ENCODE measurements around the gene CDC42BPA.

The CDC42BPA gene

DNA sequence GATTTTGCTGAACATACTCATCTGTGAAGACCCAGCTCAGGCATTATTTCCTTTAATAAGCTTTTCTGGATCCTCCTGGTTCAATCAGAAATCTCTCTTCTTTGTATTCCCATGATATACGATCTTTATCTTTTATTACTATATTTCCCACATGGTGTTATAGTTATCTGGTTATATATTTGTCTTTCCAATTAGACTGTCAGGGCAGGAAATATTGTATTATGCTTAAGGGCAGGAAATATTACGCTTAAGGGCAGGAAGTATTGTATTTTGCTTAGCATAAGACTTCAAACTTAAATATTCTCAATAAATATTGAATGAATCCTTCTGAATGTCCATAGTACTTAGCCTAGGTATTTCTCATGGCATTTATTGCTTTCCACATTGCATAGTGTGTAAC is 256.0 kb downstream of the CDC42BPA start:
- no peak for TF ChIP-seq ZFP3 (CRISPR knock-in tag; IDR thresholded peaks at IDR 0.05)
- TF ChIP-seq ESRRG (CRISPR knock-in tag; IDR thresholded peaks at IDR 0.05): no peak
- TF ChIP-seq OSR1 (CRISPR knock-in tag; IDR thresholded peaks at IDR 0.05): no peak
- TF ChIP-seq TOX (CRISPR knock-in tag; IDR thresholded peaks at IDR 0.05; ENCODE audit: borderline replicate concordance): no peak
- TF ChIP-seq CREB5 (CRISPR knock-in tag; IDR thresholded peaks at IDR 0.05; ENCODE audit: low read depth): no peak
- TF ChIP-seq SNAI2 (CRISPR knock-in tag; IDR thresholded peaks at IDR 0.05): no peak
- no peak for ATAC-seq

DNA sequence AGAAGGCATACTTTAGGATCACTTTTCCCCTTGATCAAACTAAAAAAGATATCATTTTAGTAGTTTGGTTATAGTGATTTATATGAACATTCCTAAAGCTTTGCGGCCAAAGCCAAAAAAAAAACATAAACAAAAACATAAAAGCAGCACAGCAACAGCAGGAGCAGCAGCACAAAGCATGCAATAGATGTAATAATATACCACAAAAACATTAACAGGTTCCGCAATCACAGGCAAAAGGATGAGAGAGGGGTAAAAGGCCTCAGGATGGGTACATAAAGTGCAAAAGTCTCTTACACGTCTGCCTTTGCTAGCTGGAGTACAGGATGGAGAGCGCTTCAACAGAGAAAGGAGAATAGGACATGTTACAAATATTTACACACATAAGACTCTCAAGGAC is 259.2 kb downstream of the CDC42BPA start:
- no peak; the same call in 2 of the 3 replicates for ATAC-seq
- TF ChIP-seq ARNTL (CRISPR knock-in tag; IDR thresholded peaks at IDR 0.05; ENCODE audit: borderline replicate concordance, low read depth) (no peak), BACH2 (CRISPR knock-in tag; IDR thresholded peaks at IDR 0.05; ENCODE audit: borderline replicate concordance) (no peak)
- TF ChIP-seq, protein P1, sequence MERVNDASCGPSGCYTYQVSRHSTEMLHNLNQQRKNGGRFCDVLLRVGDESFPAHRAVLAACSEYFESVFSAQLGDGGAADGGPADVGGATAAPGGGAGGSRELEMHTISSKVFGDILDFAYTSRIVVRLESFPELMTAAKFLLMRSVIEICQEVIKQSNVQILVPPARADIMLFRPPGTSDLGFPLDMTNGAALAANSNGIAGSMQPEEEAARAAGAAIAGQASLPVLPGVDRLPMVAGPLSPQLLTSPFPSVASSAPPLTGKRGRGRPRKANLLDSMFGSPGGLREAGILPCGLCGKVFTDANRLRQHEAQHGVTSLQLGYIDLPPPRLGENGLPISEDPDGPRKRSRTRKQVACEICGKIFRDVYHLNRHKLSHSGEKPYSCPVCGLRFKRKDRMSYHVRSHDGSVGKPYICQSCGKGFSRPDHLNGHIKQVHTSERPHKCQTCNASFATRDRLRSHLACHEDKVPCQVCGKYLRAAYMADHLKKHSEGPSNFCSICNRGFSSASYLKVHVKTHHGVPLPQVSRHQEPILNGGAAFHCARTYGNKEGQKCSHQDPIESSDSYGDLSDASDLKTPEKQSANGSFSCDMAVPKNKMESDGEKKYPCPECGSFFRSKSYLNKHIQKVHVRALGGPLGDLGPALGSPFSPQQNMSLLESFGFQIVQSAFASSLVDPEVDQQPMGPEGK (CRISPR knock-in tag; IDR thresholded peaks at IDR 0.05; ENCODE audit: borderline replicate concordance): no peak

GRCh38 chr1:227058321-227058751 is 260.0 kb downstream of the CDC42BPA start:
- TF ChIP-seq TCF4 (CRISPR knock-in tag; IDR thresholded peaks at IDR 0.05; ENCODE audit: borderline replicate concordance): no peak
- TF ChIP-seq ZFP30 (CRISPR knock-in tag; IDR thresholded peaks at IDR 0.05): no peak
- TF ChIP-seq, protein P1 (CRISPR knock-in tag; IDR thresholded peaks at IDR 0.05; ENCODE audit: borderline replicate concordance): no peak
- no peak for TF ChIP-seq TOX (CRISPR knock-in tag; IDR thresholded peaks at IDR 0.05; ENCODE audit: borderline replicate concordance)
- TF ChIP-seq PPARA (CRISPR knock-in tag; IDR thresholded peaks at IDR 0.05; ENCODE audit: borderline replicate concordance): no peak
- TF ChIP-seq BACH2 (CRISPR knock-in tag; IDR thresholded peaks at IDR 0.05; ENCODE audit: borderline replicate concordance): no peak
- TF ChIP-seq, protein P2, sequence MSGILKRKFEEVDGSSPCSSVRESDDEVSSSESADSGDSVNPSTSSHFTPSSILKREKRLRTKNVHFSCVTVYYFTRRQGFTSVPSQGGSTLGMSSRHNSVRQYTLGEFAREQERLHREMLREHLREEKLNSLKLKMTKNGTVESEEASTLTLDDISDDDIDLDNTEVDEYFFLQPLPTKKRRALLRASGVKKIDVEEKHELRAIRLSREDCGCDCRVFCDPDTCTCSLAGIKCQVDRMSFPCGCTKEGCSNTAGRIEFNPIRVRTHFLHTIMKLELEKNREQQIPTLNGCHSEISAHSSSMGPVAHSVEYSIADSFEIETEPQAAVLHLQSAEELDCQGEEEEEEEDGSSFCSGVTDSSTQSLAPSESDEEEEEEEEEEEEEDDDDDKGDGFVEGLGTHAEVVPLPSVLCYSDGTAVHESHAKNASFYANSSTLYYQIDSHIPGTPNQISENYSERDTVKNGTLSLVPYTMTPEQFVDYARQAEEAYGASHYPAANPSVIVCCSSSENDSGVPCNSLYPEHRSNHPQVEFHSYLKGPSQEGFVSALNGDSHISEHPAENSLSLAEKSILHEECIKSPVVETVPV (CRISPR knock-in tag; IDR thresholded peaks at IDR 0.05): no peak
- ATAC-seq: peak; percentile 44; the same call in 1 of the 3 replicates

- no peak for ATAC-seq
- TF ChIP-seq ZNF70 (CRISPR knock-in tag; IDR thresholded peaks at IDR 0.05): no peak
Observed at GRCh38 chr1:227049253-227049652, 269.0 kb downstream of the CDC42BPA start.

- no peak for ATAC-seq
- TF ChIP-seq ESRRG (CRISPR knock-in tag; IDR thresholded peaks at IDR 0.05) (no peak), CREB5 (CRISPR knock-in tag; IDR thresholded peaks at IDR 0.05; ENCODE audit: low read depth) (no peak), RARB (CRISPR knock-in tag; IDR thresholded peaks at IDR 0.05) (no peak), OSR1 (CRISPR knock-in tag; IDR thresholded peaks at IDR 0.05) (no peak), GLIS3 (CRISPR knock-in tag; IDR thresholded peaks at IDR 0.05) (no peak), PPARA (CRISPR knock-in tag; IDR thresholded peaks at IDR 0.05; ENCODE audit: borderline replicate concordance) (no peak), CSDC2 (CRISPR knock-in tag; IDR thresholded peaks at IDR 0.05) (no peak), ZNF8 (CRISPR knock-in tag; IDR thresholded peaks at IDR 0.05) (no peak), ISL1 (CRISPR knock-in tag; IDR thresholded peaks at IDR 0.05) (no peak)
- TF ChIP-seq, protein P1 (CRISPR knock-in tag; IDR thresholded peaks at IDR 0.05; ENCODE audit: borderline replicate concordance): no peak
- TF ChIP-seq, protein P2 (CRISPR knock-in tag; IDR thresholded peaks at IDR 0.05): no peak
- TF ChIP-seq, protein P3, sequence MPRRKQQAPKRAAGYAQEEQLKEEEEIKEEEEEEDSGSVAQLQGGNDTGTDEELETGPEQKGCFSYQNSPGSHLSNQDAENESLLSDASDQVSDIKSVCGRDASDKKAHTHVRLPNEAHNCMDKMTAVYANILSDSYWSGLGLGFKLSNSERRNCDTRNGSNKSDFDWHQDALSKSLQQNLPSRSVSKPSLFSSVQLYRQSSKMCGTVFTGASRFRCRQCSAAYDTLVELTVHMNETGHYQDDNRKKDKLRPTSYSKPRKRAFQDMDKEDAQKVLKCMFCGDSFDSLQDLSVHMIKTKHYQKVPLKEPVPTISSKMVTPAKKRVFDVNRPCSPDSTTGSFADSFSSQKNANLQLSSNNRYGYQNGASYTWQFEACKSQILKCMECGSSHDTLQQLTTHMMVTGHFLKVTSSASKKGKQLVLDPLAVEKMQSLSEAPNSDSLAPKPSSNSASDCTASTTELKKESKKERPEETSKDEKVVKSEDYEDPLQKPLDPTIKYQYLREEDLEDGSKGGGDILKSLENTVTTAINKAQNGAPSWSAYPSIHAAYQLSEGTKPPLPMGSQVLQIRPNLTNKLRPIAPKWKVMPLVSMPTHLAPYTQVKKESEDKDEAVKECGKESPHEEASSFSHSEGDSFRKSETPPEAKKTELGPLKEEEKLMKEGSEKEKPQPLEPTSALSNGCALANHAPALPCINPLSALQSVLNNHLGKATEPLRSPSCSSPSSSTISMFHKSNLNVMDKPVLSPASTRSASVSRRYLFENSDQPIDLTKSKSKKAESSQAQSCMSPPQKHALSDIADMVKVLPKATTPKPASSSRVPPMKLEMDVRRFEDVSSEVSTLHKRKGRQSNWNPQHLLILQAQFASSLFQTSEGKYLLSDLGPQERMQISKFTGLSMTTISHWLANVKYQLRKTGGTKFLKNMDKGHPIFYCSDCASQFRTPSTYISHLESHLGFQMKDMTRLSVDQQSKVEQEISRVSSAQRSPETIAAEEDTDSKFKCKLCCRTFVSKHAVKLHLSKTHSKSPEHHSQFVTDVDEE (CRISPR knock-in tag; IDR thresholded peaks at IDR 0.05): no peak
Observed at GRCh38 chr1:227043755-227044154, 274.5 kb downstream of the CDC42BPA start.
